Measurements from ENCODE around the gene RPS23.
A peak's percentile ranks its signal among the peaks of the same experiment; 100 is the strongest.
"Not testable (repeated sequence)": the region's sequence is repeated elsewhere in the genome, so short reads cannot be mapped to it uniquely, and the experiment has no call there.

Gene RPS23

GRCh38 chr5:82275216-82275664 lies 2.9 kb downstream of the RPS23 start:
- Mint-ChIP-seq H3K4me3 (peak overlapping the region; percentile 55), H3K4me1 (ENCODE audit: low read depth) (peaks cover 29% of the 10 kb centered on the region), H3K27ac (no peak overlapping the region), H3K27me3 (ENCODE audit: low read depth) (no peaks in the 10 kb centered on the region), H3K9me3 (no peaks in the 10 kb centered on the region), H3K36me3 (ENCODE audit: low read depth) (peaks cover 36% of the 10 kb centered on the region)

- H3K36me3 Mint-ChIP-seq (ENCODE audit: low read depth), result peaks cover 40% of the 10 kb centered on the region
- H3K9me3 Mint-ChIP-seq, result no peaks in the 10 kb centered on the region
- peaks cover 26% of the 10 kb centered on the region for H3K4me1 Mint-ChIP-seq (ENCODE audit: low read depth)
- no peak overlapping the region for H3K27ac Mint-ChIP-seq
- no peak overlapping the region for H3K4me3 Mint-ChIP-seq
- H3K27me3 Mint-ChIP-seq (ENCODE audit: low read depth), result no peaks in the 10 kb centered on the region
These were observed 3.6 kb downstream of the RPS23 start for GRCh38 chr5:82274343-82275211.

- Mint-ChIP-seq H3K36me3 (ENCODE audit: low read depth) (peaks cover 43% of the 10 kb centered on the region), H3K4me1 (ENCODE audit: low read depth) (peaks cover 21% of the 10 kb centered on the region)
- H3K27ac Mint-ChIP-seq; H3K27me3 Mint-ChIP-seq (ENCODE audit: low read depth); H3K9me3 Mint-ChIP-seq; H3K4me3 Mint-ChIP-seq: not testable (repeated sequence)
These were observed 4.7 kb downstream of the RPS23 start for GRCh38 chr5:82273426-82273825.

- H3K27me3 Mint-ChIP-seq (ENCODE audit: low read depth), result not testable (repeated sequence)
These were observed 5.4 kb downstream of the RPS23 start for GRCh38 chr5:82272571-82273356.

GRCh38 chr5:82269363-82269762 lies 8.8 kb downstream of the RPS23 start:
- not testable (repeated sequence) for H3K9me3 Mint-ChIP-seq; H3K4me3 Mint-ChIP-seq; H3K27ac Mint-ChIP-seq; H3K27me3 Mint-ChIP-seq (ENCODE audit: low read depth); H3K4me1 Mint-ChIP-seq (ENCODE audit: low read depth)
- peaks cover 25% of the 10 kb centered on the region for H3K36me3 Mint-ChIP-seq (ENCODE audit: low read depth)

More at GRCh38 chr5:82272571-82273356, 5.4 kb downstream of the RPS23 start:
- H3K4me3 Mint-ChIP-seq, H3K9me3 Mint-ChIP-seq, H3K27ac Mint-ChIP-seq: not testable (repeated sequence)
- Mint-ChIP-seq H3K36me3 (ENCODE audit: low read depth) (peaks cover 50% of the 10 kb centered on the region), H3K4me1 (ENCODE audit: low read depth) (peaks cover 21% of the 10 kb centered on the region)

- H3K4me3 Mint-ChIP-seq; H3K9me3 Mint-ChIP-seq; H3K27me3 Mint-ChIP-seq (ENCODE audit: low read depth); H3K27ac Mint-ChIP-seq; H3K4me1 Mint-ChIP-seq (ENCODE audit: low read depth): not testable (repeated sequence)
- peaks cover 18% of the 10 kb centered on the region for H3K36me3 Mint-ChIP-seq (ENCODE audit: low read depth)
These were observed 10.7 kb downstream of the RPS23 start for GRCh38 chr5:82267297-82267933.

GRCh38 chr5:82265047-82265446 lies 13.1 kb downstream of the RPS23 start:
- H3K27ac Mint-ChIP-seq, result no peak overlapping the region
- H3K4me3 Mint-ChIP-seq, result no peak overlapping the region
- peaks cover 9% of the 10 kb centered on the region for H3K9me3 Mint-ChIP-seq
- no peaks in the 10 kb centered on the region for H3K27me3 Mint-ChIP-seq (ENCODE audit: low read depth)
- no peaks in the 10 kb centered on the region for H3K4me1 Mint-ChIP-seq (ENCODE audit: low read depth)
- H3K36me3 Mint-ChIP-seq (ENCODE audit: low read depth), result peaks cover 18% of the 10 kb centered on the region

GRCh38 chr5:82259172-82259800 lies 18.9 kb downstream of the RPS23 start:
- H3K27ac Mint-ChIP-seq, result no peak overlapping the region

GRCh38 chr5:82257729-82258128 lies 20.4 kb downstream of the RPS23 start:
- Mint-ChIP-seq H3K27ac (no peak overlapping the region), H3K27me3 (ENCODE audit: low read depth) (no peaks in the 10 kb centered on the region), H3K9me3 (no peaks in the 10 kb centered on the region), H3K4me1 (ENCODE audit: low read depth) (no peaks in the 10 kb centered on the region), H3K4me3 (no peak overlapping the region), H3K36me3 (ENCODE audit: low read depth) (no peaks in the 10 kb centered on the region)

More at GRCh38 chr5:82259172-82259800, 18.9 kb downstream of the RPS23 start:
- Mint-ChIP-seq H3K27me3 (ENCODE audit: low read depth) (no peaks in the 10 kb centered on the region), H3K9me3 (no peaks in the 10 kb centered on the region), H3K4me3 (no peak overlapping the region), H3K36me3 (ENCODE audit: low read depth) (no peaks in the 10 kb centered on the region), H3K4me1 (ENCODE audit: low read depth) (no peaks in the 10 kb centered on the region)

- Mint-ChIP-seq H3K4me1 (ENCODE audit: low read depth) (no peaks in the 10 kb centered on the region), H3K36me3 (ENCODE audit: low read depth) (no peaks in the 10 kb centered on the region), H3K27me3 (ENCODE audit: low read depth) (no peaks in the 10 kb centered on the region), H3K27ac (no peak overlapping the region), H3K4me3 (no peak overlapping the region), H3K9me3 (no peaks in the 10 kb centered on the region)
These were observed 20.9 kb downstream of the RPS23 start for GRCh38 chr5:82257247-82257646.

- H3K27ac Mint-ChIP-seq, result no peak overlapping the region
- no peaks in the 10 kb centered on the region for H3K27me3 Mint-ChIP-seq (ENCODE audit: low read depth)
- no peaks in the 10 kb centered on the region for H3K9me3 Mint-ChIP-seq
These were observed 22.3 kb downstream of the RPS23 start for GRCh38 chr5:82255844-82256243.

GRCh38 chr5:82252744-82253143 lies 25.4 kb downstream of the RPS23 start:
- Mint-ChIP-seq H3K27me3 (ENCODE audit: low read depth) (no peaks in the 10 kb centered on the region), H3K27ac (no peak overlapping the region), H3K36me3 (ENCODE audit: low read depth) (no peaks in the 10 kb centered on the region), H3K4me3 (no peak overlapping the region), H3K9me3 (peaks cover 7% of the 10 kb centered on the region), H3K4me1 (ENCODE audit: low read depth) (no peaks in the 10 kb centered on the region)

More at GRCh38 chr5:82255844-82256243, 22.3 kb downstream of the RPS23 start:
- no peaks in the 10 kb centered on the region for H3K4me1 Mint-ChIP-seq (ENCODE audit: low read depth)
- H3K4me3 Mint-ChIP-seq, result no peak overlapping the region
- no peaks in the 10 kb centered on the region for H3K36me3 Mint-ChIP-seq (ENCODE audit: low read depth)

- peaks cover 5% of the 10 kb centered on the region for H3K36me3 Mint-ChIP-seq (ENCODE audit: low read depth)
- no peaks in the 10 kb centered on the region for H3K4me1 Mint-ChIP-seq (ENCODE audit: low read depth)
- peaks cover 18% of the 10 kb centered on the region for H3K9me3 Mint-ChIP-seq
- no peak overlapping the region for H3K27ac Mint-ChIP-seq
- no peak overlapping the region for H3K4me3 Mint-ChIP-seq
- H3K27me3 Mint-ChIP-seq (ENCODE audit: low read depth), result no peaks in the 10 kb centered on the region
These were observed 31.1 kb downstream of the RPS23 start for GRCh38 chr5:82246960-82247574.
